Measurements from ENCODE around the gene ITGA3.

The ITGA3 gene

DNA sequence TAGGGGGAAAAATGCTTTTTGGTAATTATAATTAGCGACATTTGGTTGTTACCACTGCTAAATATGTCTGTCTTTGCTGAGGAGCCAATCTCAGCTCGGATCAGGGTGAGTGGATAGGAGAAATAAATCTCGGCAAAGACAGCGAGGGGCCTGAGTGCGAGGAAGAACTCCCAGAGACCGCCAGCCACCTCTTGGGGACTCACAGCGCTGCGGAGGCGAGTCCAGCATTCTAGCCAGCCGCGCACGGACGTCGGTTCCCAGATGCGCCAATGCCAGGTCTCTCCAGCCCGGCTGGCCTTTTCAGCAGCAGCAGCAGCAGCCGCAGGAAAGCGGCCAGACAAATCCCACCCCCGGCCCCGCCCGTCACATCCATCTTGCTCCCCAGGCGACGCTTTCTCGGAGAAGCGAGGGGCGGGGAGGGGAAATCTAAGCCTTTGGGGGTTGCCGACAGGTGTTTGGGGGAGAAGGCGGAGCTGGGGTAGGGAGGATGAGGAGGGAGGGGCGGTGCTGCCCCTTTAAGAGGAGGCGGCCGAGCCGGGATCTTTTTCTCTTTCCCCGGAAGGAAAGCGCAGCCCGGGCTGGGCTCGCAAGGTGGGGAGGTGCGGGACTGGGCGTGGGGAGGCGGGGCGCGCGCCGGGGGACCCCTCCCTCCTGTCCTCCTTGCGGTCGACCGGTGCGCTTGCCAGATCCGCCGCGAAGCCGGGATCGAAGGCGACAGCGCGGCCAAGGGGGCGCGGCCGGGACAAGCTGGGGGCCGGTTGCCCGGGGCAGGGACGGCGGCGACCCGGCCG lies at the start of gene ITGA3:
ITGA3 (plus strand) TSS at position 685 of the 791 bp plus-strand sequence. CDS start 330 bp downstream, outside the sequence.
- peak; percentile 66 for DNase-seq (ENCODE audit: low spot score)

DNA sequence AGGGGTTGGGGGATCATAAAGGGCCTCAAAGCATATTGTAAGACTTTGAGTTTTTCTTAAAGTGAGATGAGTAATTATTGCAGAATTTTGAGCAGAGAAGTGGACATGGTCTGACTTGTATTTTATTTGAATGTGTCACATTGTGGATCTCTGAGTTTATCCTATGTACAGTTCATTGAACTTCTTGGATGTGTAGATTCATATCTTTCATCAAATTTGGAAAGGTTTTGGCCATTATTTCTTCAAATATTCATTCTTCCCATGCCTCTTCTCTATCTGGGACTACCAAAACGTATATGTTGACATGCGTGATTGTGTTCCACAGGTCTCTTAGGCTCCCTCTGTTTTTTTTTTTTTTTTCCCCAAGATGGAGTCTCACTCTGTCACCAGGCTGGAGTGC lies 46.6 kb upstream of the ITGA3 start:
- no peak for DNase-seq (ENCODE audit: low spot score)

- no peak for DNase-seq (ENCODE audit: low spot score)
These were observed 42.8 kb upstream of the ITGA3 start for GRCh38 chr17:50013079-50013478.

DNA sequence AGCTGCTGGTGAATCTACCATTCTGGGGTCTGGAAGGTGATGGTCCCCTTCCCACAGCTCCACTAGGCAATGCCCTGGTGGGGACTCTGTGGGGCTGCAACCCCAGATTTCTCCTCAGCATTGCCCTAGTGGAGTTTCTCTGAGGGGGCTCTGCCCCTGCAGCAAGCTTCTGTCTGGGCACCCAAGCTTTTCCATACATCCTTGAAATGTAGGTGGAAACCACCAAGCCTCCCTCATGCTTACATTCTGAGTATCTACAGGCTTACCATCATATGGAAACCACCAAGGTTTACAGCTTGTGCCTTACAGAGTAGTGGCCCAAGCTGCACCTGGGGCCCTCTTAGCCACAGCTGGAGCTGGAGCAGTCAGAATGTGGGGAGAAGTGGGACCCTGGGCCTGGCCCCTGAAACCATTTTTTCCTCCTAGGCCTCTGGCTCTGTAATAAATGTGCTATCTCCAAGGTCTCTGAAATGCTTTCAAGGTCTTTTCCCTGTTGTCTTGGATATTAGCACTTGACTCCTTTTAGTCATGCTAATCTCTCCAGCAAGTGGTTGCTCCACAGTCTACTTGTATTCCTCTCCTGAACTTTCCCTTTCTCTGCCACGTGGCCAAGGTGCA lies 41.3 kb upstream of the ITGA3 start:
- DNase-seq (ENCODE audit: low spot score) = no peak

GRCh38 chr17:50015146-50015545 lies 40.8 kb upstream of the ITGA3 start:
- DNase-seq (ENCODE audit: low spot score) = no peak

- DNase-seq (ENCODE audit: low spot score) = no peak
These were observed 37.0 kb upstream of the ITGA3 start for GRCh38 chr17:50018909-50019308.

GRCh38 chr17:50020841-50021599 lies 34.9 kb upstream of the ITGA3 start:
- DNase-seq (ENCODE audit: low spot score) = no peak

GRCh38 chr17:50021681-50022370 lies 34.1 kb upstream of the ITGA3 start:
- DNase-seq (ENCODE audit: low spot score) = no peak

GRCh38 chr17:50022463-50023130 lies 33.3 kb upstream of the ITGA3 start:
- no peak for DNase-seq (ENCODE audit: low spot score)

- DNase-seq (ENCODE audit: low spot score) = no peak
These were observed 32.4 kb upstream of the ITGA3 start for GRCh38 chr17:50023520-50023919.

- DNase-seq (ENCODE audit: low spot score) = no peak
These were observed 31.1 kb upstream of the ITGA3 start for GRCh38 chr17:50024808-50025207.

DNA sequence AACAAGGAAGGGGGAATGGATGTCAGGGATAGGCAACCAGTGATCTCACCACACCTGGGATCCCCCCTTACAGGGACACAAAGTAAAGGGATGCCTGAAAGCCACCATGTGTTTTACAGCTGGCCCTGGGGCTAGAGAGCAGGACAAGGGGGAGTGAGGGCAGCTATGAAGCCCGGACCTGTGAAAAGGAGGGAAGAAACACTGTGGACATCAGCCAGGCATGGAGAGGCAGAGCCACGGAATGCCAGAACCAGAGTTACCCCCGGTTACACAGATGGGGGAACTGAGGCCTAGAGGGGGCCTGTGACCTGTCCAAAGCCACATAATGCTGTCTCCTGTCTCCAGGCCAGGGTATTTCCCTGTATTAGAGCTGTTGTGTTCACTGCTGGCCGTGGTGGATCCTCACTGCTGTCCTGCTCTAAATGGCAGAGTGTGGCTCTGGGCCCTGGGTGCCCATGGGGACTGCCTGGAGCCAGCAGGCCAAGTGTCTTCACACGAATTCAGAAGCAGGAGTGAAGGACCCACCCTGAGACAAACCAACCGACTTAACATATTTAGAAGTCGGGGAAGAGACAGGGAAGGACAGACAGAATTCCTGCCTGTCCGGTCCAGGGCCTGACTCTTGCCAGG lies 29.7 kb upstream of the ITGA3 start:
- no peak for DNase-seq (ENCODE audit: low spot score)

DNA sequence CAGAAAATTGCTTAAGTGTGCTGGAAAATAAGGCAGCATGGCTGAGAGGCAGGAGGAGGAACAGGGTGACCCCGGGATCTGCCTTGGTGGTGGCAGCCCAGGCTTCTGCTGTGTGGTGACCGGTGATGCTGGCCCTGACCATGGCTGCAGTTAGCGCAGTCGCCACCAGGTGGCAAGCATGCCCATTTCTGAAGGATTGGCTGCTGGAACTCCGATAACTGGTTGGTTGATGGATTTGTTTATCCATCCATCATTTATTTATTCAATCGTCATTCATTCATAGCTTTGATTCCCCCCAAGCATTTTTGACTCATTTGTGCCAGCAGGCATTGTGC lies 29.1 kb upstream of the ITGA3 start:
- peak; percentile 75 for DNase-seq (ENCODE audit: low spot score)

DNA sequence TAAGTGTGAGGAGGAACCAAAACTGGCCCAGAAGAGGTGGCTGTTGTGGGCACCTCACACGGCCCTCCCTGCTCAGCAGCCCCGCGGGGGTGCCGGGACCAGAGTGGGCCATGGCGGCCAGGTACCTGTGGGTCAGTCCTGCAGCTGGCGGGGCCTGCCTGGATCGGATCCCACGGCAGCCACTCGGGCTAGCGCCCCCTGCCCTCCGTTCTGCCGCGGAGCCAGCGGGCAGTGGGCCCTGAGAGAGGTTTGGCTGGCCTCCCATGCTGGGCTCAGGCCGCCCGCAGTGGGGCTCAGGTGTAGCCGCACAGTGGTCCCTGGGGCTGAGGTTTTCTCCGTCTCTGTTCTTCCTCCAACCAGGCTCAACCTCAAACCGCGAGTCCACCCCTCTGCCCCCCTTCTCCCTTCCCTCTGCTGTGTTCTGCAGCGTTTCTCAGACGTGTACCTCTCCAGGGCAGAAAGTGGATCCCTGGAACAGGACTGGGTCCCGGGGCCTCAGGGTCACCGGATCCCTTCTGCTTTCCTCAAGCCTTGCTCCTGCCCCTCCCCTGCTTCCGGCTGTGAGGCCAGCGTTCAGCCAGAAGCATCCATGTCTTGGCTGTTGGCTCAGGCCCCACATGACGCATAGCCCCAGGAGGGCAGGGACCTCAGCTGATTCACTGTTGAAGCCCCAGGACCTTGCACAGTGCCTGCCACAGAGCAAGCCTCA lies 28.6 kb upstream of the ITGA3 start:
- DNase-seq (ENCODE audit: low spot score) = no peak

DNA sequence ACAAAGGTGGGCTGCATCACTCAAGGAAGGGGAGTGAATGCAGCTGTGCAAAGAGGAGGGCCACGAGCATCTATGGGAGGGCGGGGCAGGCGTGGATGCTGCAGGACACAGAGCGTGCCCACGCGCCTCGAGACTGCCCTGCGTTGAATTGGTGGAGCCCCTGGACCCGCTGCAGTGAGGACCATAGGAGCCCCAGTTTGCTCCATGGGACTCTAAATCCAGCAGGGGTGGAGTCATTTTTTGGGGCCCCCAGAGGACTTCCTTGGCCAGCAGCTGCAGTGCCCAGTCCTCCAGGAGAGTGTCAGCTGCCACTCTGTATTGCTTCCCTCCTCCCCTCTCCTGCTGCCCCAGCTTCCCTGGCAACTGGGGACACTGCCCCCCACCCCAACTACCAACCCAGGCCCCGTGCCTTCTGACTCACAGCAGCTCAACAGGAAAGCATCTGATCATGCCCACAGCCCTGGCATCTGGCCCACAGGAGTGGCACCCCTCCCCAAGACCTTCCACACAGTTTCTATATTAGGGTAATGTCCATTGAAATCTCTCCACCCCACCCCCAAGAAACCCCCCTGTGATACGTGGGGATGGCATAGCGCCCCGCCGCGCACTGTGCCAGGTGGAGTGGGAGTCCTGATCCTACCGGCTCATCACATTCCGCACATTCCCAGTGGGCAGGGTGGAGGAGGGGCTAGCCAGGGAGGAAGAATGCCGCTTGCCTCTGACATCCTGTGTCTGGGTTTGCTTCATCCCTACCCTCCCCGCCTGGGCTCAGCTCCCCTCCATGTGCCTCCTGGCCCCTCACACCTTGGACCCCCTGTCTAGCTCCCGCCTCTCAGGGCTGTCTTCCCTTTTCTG lies 27.8 kb upstream of the ITGA3 start:
- DNase-seq (ENCODE audit: low spot score) = no peak

DNA sequence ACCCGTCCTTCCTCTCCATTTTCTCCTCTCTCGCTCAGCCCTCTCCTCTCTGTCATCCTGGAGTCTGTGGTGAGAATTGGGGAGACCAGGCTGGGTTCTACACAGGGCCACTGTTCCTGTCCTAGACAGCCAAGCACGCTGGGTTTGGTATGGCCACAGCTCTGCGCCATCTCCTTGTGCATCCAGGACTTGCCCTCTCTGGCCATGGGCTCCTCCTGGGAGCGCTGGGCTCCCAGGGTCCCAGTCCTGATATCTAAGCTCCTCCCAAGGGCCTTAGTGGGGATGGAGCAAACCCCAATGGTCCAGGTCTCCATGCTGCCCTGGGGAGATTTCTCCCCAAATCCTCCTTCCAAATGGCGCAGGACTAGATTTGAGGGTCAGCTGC lies 27.2 kb upstream of the ITGA3 start:
- DNase-seq (ENCODE audit: low spot score) = no peak

DNA sequence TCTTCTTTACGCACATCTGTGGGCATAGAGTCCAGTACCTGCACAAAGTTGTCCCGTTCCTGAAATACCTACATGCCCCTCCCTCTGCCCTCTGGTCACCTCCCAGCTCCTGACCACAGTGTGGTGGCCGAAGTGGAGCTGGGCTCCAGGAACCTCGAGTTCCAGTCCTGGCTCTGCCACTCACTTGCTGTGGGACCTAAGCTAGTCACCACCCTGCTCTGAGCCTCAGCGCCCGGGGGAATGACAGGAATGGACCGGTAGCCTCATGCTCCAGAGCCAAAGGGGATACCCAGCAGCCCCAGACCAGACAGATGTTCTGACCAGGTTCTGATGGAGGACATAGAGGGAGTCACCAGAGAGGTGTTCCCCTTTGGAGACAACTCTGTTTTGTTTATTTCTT lies 26.7 kb upstream of the ITGA3 start:
- DNase-seq (ENCODE audit: low spot score) = no peak

- no peak for DNase-seq (ENCODE audit: low spot score)
These were observed 22.6 kb upstream of the ITGA3 start for GRCh38 chr17:50033316-50033715.

DNA sequence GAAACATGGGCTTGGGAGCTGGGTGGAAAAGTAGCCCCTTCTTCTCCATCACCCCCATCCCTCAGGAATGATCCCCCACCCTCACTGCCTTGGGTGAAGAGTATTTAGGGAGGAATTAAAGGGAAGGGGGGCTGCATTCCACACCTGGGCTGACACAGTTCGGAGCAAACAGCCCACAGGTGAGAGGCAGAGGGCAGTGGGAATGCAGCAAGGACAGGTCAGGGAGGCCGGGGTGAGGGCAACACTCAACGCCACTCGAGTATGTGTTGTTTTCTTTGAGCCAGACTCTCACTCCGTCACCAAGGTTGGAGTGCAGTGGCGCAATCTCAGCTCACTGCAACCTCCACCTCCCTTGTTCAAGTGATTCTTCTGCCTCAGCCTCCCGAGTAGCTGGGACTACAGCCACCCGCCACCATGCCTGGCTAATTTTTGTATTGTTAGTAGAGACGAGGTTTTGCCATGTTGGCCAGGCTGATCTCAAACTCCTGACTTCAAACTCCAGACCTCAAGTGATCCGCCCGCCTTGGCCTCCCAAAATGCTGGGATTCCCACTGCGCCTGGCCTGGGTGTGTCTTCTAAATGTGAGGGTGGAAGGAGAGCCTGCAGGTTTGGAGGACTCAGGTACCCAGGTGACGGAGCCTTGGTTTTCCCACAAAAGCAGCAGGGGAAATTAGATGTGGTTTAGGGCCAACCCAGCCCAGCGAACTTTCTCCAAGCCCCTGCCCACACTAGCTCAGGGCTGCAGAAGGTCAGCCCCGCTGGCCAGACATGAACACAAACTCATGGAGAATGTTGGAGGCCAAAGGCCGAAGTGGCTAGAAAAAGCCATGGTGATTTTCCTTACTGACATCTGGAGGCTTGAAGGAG lies 21.2 kb upstream of the ITGA3 start:
- DNase-seq (ENCODE audit: low spot score) = no peak
